ENCODE results near the gene TOB1. TPM values are rescaled to one million over a fixed set of nuclear protein-coding genes. Genes with fewer than 3 reads are reported as not detected.

The TOB1 gene
- total RNA-seq, 1 experiment from 2014 or later: 31.6 TPM

DNA sequence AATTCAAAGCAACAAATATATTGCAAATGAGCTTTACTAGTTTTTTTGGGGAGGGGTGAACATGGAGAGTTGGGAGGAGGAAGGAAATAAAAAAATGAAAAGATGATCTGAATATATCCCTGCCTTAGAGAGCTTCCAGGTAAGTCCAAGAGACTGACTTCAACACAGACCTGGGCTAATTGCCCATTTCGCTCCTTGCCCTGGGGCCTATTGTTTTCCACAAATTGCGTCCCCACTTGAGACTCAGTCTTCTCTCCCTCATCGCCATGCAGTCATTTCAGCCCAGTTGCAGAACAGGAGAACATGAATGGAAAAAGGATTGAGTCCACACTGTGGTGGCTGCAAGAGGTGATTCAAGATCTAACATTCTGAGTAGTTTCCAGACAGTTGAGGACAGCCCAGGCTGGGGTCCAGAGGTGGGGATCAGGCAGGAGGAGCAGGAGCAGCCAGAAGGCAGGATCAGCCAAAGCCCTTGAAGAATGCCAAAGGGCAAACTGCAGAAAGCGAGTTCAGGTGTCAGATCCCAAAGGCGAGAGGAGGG is 21.6 kb upstream of the TOB1 start:
- no peak overlapping the region for H3K4ac ChIP-seq (ENCODE audit: low read depth, low read length)
- no peaks in the 10 kb centered on the region for H3K27me3 ChIP-seq (ENCODE audit: insufficient read depth, low read length)
- H4K5ac ChIP-seq (ENCODE audit: insufficient read length, low read depth, low read length): no peak overlapping the region
- H3K23ac ChIP-seq (ENCODE audit: insufficient read length, low read depth, low read length): no peak overlapping the region
- no CpG with 5 or more reads among the region's 5 CpGs for WGBS (ENCODE audit: extremely low coverage, insufficient read length, low lambda C conversion rate)
- H3K9me3 ChIP-seq (ENCODE audit: control insufficient read depth, low read depth, low read length): no peaks in the 10 kb centered on the region
- H2BK15ac ChIP-seq (ENCODE audit: low read depth, low read length): no peak overlapping the region
- Mint-ChIP-seq H3K27ac (no peak overlapping the region; a peak in 1 of 7 replicates), H3K36me3 (ENCODE audit: insufficient read depth in 1 of 3, low read depth in 3 of 3) (no peaks in the 10 kb centered on the region), H3K4me3 (no peak overlapping the region), H3K9me3 (no peaks in the 10 kb centered on the region), H3K27me3 (ENCODE audit: low read depth) (no peaks in the 10 kb centered on the region; the same call in 1 of the 2 replicates), H3K4me1 (peaks cover 42 to 45% of the 10 kb centered on the region in 2 experiments)
- H2BK120ac ChIP-seq (ENCODE audit: low read depth, low read length, poor library complexity, severe bottlenecking): no peak overlapping the region
- H3K79me1 ChIP-seq (ENCODE audit: insufficient read depth, low read depth, low read length, poor library complexity, severe bottlenecking): no peaks in the 10 kb centered on the region
- H4K8ac ChIP-seq (replicated peaks; ENCODE audit: insufficient read length, low read depth, low read length): no peak overlapping the region
- H3K9ac ChIP-seq (ENCODE audit: extremely low read depth, insufficient read length, low read length): no peak overlapping the region
- H4K20me1 ChIP-seq (ENCODE audit: control insufficient read depth, insufficient read depth, insufficient read length): no peaks in the 10 kb centered on the region
- H3K18ac ChIP-seq (ENCODE audit: insufficient read length, low read depth, low read length): no peak overlapping the region
- H3K23me2 ChIP-seq (ENCODE audit: insufficient read length, low read depth, low read length, poor library complexity, severe bottlenecking): no peaks in the 10 kb centered on the region
- H2BK20ac ChIP-seq (ENCODE audit: low read depth, low read length, poor library complexity, severe bottlenecking): no peak overlapping the region
- H2AK5ac ChIP-seq (ENCODE audit: insufficient read length, low read length): no peak overlapping the region
- H3K4me1 ChIP-seq (ENCODE audit: insufficient read depth, low read length): peaks cover 7% of the 10 kb centered on the region; the same call in 1 of the 2 replicates
- no peak overlapping the region for H3K14ac ChIP-seq (ENCODE audit: insufficient read depth, low read length)
- H3T11ph ChIP-seq (ENCODE audit: low read length): no peak overlapping the region
- no peak overlapping the region for H2BK12ac ChIP-seq (ENCODE audit: insufficient read length, low read depth, low read length)
- DNase-seq: no peak
- H2AFZ ChIP-seq (ENCODE audit: low read length): no peak overlapping the region
- no peak overlapping the region for H2BK5ac ChIP-seq (ENCODE audit: insufficient read length, low read length)
- no peak overlapping the region for H3K27ac ChIP-seq (ENCODE audit: insufficient read length, low read depth, low read length)
- no peaks in the 10 kb centered on the region for H3K79me2 ChIP-seq (ENCODE audit: insufficient read depth, low read length)
- TF ChIP-seq, protein P1, sequence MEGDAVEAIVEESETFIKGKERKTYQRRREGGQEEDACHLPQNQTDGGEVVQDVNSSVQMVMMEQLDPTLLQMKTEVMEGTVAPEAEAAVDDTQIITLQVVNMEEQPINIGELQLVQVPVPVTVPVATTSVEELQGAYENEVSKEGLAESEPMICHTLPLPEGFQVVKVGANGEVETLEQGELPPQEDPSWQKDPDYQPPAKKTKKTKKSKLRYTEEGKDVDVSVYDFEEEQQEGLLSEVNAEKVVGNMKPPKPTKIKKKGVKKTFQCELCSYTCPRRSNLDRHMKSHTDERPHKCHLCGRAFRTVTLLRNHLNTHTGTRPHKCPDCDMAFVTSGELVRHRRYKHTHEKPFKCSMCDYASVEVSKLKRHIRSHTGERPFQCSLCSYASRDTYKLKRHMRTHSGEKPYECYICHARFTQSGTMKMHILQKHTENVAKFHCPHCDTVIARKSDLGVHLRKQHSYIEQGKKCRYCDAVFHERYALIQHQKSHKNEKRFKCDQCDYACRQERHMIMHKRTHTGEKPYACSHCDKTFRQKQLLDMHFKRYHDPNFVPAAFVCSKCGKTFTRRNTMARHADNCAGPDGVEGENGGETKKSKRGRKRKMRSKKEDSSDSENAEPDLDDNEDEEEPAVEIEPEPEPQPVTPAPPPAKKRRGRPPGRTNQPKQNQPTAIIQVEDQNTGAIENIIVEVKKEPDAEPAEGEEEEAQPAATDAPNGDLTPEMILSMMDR (conservative IDR thresholded peaks at IDR 0.05): no peak
- H3K56ac ChIP-seq (ENCODE audit: insufficient read length, low read depth, low read length): no peak overlapping the region
- H4K91ac ChIP-seq (ENCODE audit: insufficient read length, low read depth, low read length): no peak overlapping the region
- no peak overlapping the region for H3K4me2 ChIP-seq (ENCODE audit: insufficient read depth, insufficient read length, low read length)

Measured in H9 (cell line).